Activated effector memory CD4-positive, alpha-beta T cell treated with Interleukin-2 at 50 U/mL for 16 hours (primary cell): ENCODE results near the gene CACTIN.

Experiments used
- DNase-seq: peaks from one replicate; pipeline ENCODE4 v3.0.0-alpha.2; 2020

The CACTIN gene

GRCh38 chr19:3622224-3622623, 4.4 kb downstream of the CACTIN start:
- DNase-seq, result no peak

GRCh38 chr19:3621689-3622088, 4.9 kb downstream of the CACTIN start:
- no peak for DNase-seq

GRCh38 chr19:3620817-3621547, 5.6 kb downstream of the CACTIN start:
- DNase-seq, result no peak

GRCh38 chr19:3620145-3620816, 6.3 kb downstream of the CACTIN start:
- DNase-seq, result no peak

GRCh38 chr19:3619631-3620012, 7.0 kb downstream of the CACTIN start:
- no peak for DNase-seq

- DNase-seq, result no peak
Measured at GRCh38 chr19:3618811-3619630, 7.6 kb downstream of the CACTIN start.

- DNase-seq, result peak; percentile 25
Measured at GRCh38 chr19:3618144-3618810, 8.3 kb downstream of the CACTIN start.

GRCh38 chr19:3617463-3617862, 9.1 kb downstream of the CACTIN start:
- no peak for DNase-seq

GRCh38 chr19:3615524-3616135, 11.0 kb downstream of the CACTIN start:
- no peak for DNase-seq

- DNase-seq, result no peak
Measured at GRCh38 chr19:3614858-3615505, 11.6 kb downstream of the CACTIN start.

- no peak for DNase-seq
Measured at GRCh38 chr19:3613818-3614661, 12.6 kb downstream of the CACTIN start.

- DNase-seq, result no peak
Measured at GRCh38 chr19:3612901-3613741, 13.5 kb downstream of the CACTIN start.

- DNase-seq, result no peak
Measured at GRCh38 chr19:3612330-3612729, 14.3 kb downstream of the CACTIN start.

GRCh38 chr19:3611841-3612240, 14.7 kb downstream of the CACTIN start:
- DNase-seq, result no peak

- no peak for DNase-seq
Measured at GRCh38 chr19:3610745-3611717, 15.6 kb downstream of the CACTIN start.

- no peak for DNase-seq
Measured at GRCh38 chr19:3609779-3610719, 16.5 kb downstream of the CACTIN start.

GRCh38 chr19:3608750-3609322, 17.8 kb downstream of the CACTIN start:
- no peak for DNase-seq
